GM12801 (cell line): ENCODE data around the gene PHOSPHO1.

Experiments used
- CTCF ChIP-seq: IDR thresholded peaks from one replicate; pipeline ENCODE4 v1.5.1; 2011; ENCODE audit warnings: control low read depth; ENCODE audit not compliant: insufficient read length; ENCODE audit errors: extremely low read depth

The PHOSPHO1 gene

DNA sequence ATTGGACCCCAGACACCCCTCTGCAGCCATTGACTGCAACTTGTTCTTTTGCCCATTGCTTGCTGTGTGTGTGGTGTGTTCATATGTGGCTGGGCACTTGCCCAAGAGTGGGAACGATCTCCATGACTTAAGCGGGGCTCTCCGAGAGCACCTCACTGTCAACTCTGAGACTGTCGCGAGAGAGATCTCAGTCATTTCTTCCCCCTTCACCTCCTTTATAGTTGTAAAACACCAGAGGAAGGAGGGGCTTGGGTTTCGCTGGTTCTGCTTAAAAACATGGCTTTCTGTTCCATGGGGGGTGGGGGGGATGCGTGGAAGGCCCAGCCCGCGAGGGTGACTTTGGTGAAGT, 7.4 kb downstream of the PHOSPHO1 start:
- no peak for TF ChIP-seq CTCF

GRCh38 chr17:49219987-49220386, 10.6 kb downstream of the PHOSPHO1 start:
- no peak for TF ChIP-seq CTCF

GRCh38 chr17:49218941-49219913, 11.4 kb downstream of the PHOSPHO1 start:
- TF ChIP-seq CTCF: no peak

DNA sequence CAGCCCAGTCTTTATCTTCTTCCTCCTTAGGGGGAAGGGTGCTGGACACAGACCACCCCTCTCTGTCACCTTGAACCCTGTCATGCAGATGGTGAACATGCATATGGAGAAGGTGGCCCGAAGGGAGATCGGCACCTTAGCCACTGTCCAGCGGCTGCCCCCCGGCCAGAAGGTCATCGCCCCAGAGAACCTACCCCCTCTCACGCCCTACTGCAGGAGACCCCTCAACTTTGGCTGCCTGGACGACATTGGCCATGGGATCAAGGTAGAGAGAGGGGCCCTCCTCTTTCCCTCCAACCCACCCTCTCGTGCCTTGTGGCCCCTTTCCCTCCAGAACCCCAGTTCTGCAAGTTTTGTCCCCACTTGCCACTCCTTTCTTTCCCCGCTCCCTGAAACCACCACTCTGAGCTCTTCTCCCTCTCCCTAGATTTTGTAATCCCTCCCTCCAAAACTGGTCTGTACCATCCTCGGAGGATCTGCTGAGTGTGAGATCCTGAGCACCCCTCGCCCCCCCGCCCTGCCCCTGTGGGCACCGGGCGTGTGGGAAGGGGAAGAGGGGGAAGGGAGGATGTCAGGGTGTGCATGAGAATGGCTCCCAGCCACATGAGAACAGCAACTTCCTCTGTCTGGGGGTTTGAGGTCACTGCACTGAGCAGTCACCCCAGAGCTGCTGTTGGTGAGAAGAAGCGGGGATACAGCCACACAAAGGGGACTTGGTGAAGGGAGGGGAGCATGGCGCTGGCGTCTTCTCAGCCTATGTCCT, 12.8 kb downstream of the PHOSPHO1 start:
- TF ChIP-seq CTCF: no peak

- no peak for TF ChIP-seq CTCF
Measured at GRCh38 chr17:49216953-49217650, 13.5 kb downstream of the PHOSPHO1 start.

DNA sequence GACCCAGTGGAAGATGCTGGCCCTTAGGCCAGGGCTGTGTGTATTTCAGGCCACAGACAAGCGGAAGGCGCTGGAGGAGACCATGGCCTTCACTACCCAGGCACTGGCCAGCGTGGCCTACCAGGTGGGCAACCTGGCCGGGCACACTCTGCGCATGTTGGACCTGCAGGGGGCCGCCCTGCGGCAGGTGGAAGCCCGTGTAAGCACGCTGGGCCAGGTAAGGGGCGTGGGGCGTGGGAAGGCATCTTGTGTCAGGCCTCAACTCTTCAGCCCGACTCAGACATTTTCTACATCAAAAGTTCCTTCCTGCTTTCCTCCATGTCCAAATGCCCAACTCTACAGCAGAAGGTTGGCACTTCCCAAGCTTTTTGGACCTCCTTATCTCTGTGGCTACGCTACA, 14.1 kb downstream of the PHOSPHO1 start:
- no peak for TF ChIP-seq CTCF
